ENCODE data around the gene PHF20. TPM values are rescaled to one million over a fixed set of nuclear protein-coding genes. Genes with fewer than 3 reads are reported as not detected.
A peak's percentile ranks its signal among the peaks of the same experiment; 100 is the strongest.
"Not testable (repeated sequence)": the region's sequence is repeated elsewhere in the genome, so short reads cannot be mapped to it uniquely, and the experiment has no call there.

The PHF20 gene
- total RNA-seq, 1 experiment from 2014 or later = 31.1 TPM

- in situ Hi-C loops (cut with HindIII; ENCODE audit: low pct_unique_long_range_greater_than_20kb, low sequenced_read_pairs) = no loop called here
- DNase-seq (ENCODE audit: low read depth) = no peak
These were observed 202.4 kb downstream of the PHF20 start for GRCh38 chr20:35974256-35974655.

- DNase-seq (ENCODE audit: low read depth) = no peak
- in situ Hi-C loops (cut with HindIII; ENCODE audit: low pct_unique_long_range_greater_than_20kb, low sequenced_read_pairs) = no loop called here
These were observed 204.0 kb downstream of the PHF20 start for GRCh38 chr20:35975576-35976373.

- in situ Hi-C loops (cut with HindIII; ENCODE audit: low pct_unique_long_range_greater_than_20kb, low sequenced_read_pairs) = no loop called here
- DNase-seq (ENCODE audit: low read depth) = no peak
These were observed 206.3 kb downstream of the PHF20 start for GRCh38 chr20:35978041-35978513.

DNA sequence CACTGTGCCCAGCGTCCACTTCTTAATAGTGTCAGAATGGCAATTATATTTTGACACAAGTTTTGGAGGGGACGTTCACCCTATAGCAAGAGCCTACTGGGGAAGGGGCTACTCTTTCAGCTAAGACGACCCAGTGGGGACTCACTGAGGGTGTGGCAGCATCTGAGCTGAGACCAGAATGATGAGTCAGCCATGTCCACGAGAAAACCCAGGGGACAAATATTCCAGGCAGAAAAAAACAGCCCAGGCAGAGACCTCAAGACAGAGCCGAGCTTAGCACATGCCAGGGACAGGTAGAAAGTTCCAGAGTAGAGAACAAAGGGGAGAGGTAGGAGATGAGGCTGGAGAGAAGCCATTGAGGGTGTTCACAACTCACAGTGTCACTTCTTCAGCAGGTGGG lies 207.7 kb downstream of the PHF20 start:
- in situ Hi-C loops (cut with HindIII; ENCODE audit: low pct_unique_long_range_greater_than_20kb, low sequenced_read_pairs) = no loop called here
- DNase-seq (ENCODE audit: low read depth) = no peak

- in situ Hi-C loops (cut with HindIII; ENCODE audit: low pct_unique_long_range_greater_than_20kb, low sequenced_read_pairs) = no loop called here
- DNase-seq (ENCODE audit: low read depth) = no peak
These were observed 210.2 kb downstream of the PHF20 start for GRCh38 chr20:35981969-35982368.

DNA sequence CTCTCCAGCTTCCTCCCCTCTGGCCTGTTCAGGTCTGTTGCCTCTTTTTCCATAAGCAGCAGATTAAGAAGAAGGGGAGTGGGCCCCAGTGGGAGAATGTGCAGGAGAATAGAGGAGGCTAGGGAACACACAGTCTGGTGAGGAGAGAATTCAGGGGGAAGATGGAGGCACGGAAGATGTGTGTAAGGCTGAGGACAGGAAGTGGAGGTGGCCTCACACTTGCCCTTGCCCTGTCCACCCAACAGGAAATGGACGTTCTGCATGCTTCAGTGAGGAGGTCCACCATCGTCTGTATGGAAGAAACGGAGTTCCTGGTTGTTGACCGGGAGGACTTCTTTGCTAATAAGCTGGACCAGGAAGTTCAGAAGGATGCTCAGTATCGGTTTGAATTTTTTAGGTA lies 212.6 kb downstream of the PHF20 start:
- DNase-seq (ENCODE audit: low read depth) = no peak
- in situ Hi-C loops (cut with HindIII; ENCODE audit: low pct_unique_long_range_greater_than_20kb, low sequenced_read_pairs) = no loop called here

GRCh38 chr20:35985806-35986205 lies 214.0 kb downstream of the PHF20 start:
- DNase-seq (ENCODE audit: low read depth) = no peak
- in situ Hi-C loops (cut with HindIII; ENCODE audit: low pct_unique_long_range_greater_than_20kb, low sequenced_read_pairs) = no loop called here

GRCh38 chr20:35988910-35989463 lies 217.2 kb downstream of the PHF20 start:
- no peak for DNase-seq (ENCODE audit: low read depth)
- in situ Hi-C loops (cut with HindIII; ENCODE audit: low pct_unique_long_range_greater_than_20kb, low sequenced_read_pairs) = no loop called here

- in situ Hi-C loops (cut with HindIII; ENCODE audit: low pct_unique_long_range_greater_than_20kb, low sequenced_read_pairs) = no loop called here
- no peak for DNase-seq (ENCODE audit: low read depth)
These were observed 219.4 kb downstream of the PHF20 start for GRCh38 chr20:35991142-35991771.

DNA sequence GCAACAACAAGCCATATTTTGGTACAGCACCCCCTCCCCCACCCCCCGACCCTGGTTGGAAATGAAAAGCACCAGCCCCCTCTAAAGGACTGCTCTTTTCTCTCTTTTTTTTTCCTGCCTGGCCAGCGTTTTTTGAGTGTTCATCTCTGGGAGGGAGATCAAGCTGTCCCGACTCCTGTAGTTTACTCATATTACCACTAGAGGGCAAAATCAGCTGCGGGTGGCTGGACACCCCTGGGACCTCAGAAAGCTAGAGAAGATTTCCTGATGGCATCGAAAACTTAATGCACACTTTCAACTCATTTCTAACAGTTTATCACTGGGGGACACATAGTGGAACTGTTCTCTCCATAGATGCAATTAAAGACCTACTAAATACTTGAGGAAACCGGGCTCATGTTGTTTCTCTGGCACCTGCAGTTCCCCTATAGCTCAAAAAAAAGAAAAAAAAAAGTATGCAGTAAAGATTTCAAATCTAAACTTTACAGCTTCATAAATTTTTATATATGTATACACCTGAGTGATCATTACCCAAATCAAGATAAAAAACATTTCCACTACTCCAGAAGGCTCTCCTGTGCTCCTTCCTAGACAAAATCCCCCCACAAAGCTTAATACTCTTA lies 221.0 kb downstream of the PHF20 start:
- peak; percentile 72 for DNase-seq (ENCODE audit: low read depth)
- in situ Hi-C loops (cut with HindIII; ENCODE audit: low pct_unique_long_range_greater_than_20kb, low sequenced_read_pairs) = no loop called here

DNA sequence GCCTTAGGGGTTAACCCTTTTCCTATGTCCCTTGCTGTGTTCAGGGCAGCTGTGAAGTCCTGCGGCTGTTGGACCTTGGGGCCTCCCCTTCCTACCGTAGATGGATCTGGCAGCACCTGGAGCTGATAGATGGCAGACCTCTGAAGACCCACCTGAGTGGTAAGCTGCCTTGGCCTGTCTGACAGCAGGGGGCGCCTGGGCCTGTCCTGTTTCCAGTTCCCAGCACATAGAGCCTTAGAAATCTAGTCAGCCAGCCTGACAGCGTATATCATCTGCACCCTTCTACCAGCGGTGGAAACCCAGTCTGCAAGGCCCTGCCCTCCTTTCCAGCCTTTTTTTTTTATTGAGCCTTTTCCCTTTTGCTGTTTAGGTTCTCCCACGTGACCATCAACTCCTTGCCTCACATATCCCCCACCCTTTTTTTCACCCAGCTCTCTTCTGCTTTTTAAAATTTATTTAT lies 223.2 kb downstream of the PHF20 start:
- DNase-seq (ENCODE audit: low read depth) = peak; percentile 72
- in situ Hi-C loops (cut with HindIII; ENCODE audit: low pct_unique_long_range_greater_than_20kb, low sequenced_read_pairs) = no loop called here

DNA sequence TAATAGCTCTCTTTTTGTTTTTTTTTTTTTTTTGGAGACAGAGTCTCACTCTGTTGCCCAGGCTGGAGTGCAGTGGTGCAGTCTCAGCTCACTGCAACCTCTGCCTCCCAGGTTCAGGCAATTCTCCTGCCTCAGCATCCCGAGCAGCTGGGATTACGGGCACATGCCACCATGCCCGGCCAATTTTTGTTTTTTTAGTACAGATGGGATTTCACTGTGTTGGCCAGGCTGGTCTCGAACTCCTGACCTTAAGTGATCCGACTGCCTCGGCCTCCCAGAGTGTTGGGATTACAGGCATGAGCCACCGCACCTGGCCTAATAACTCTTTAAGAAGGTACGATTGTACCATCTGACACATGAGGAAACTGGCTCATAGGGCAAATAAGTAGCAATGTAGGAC lies 224.7 kb downstream of the PHF20 start:
- DNase-seq (ENCODE audit: low read depth); in situ Hi-C loops (cut with HindIII; ENCODE audit: low pct_unique_long_range_greater_than_20kb, low sequenced_read_pairs): not testable (repeated sequence)

Other genes with a start within 250 kb of the PHF20 start
- not detected in 2 replicates for gene C20orf173, start 242.4 kb upstream of the PHF20 start, total RNA-seq (2014; rRNA removed; shearing (Covaris generic); ENCODE audit: low replicate concordance)
- 509 and 521 TPM in 2 replicates for gene ERGIC3, start 229.9 kb upstream of the PHF20 start, total RNA-seq (2014; rRNA removed; shearing (Covaris generic); ENCODE audit: low replicate concordance)
- gene SPAG4, start 156.2 kb upstream of the PHF20 start, total RNA-seq (2014; rRNA removed; shearing (Covaris generic); ENCODE audit: low replicate concordance) = 40.6 and 79.6 TPM in 2 replicates
- 265 and 314 TPM in 2 replicates for gene CPNE1, start 107.1 kb upstream of the PHF20 start, total RNA-seq (2014; rRNA removed; shearing (Covaris generic); ENCODE audit: low replicate concordance)
- gene RBM12, start 107.1 kb upstream of the PHF20 start, total RNA-seq (2014; rRNA removed; shearing (Covaris generic); ENCODE audit: low replicate concordance) = 52.0 and 59.2 TPM in 2 replicates
- gene NFS1, start 72.7 kb upstream of the PHF20 start, total RNA-seq (2014; rRNA removed; shearing (Covaris generic); ENCODE audit: low replicate concordance) = 130 and 148 TPM in 2 replicates
- gene ROMO1, start 72.6 kb upstream of the PHF20 start, total RNA-seq (2014; rRNA removed; shearing (Covaris generic); ENCODE audit: low replicate concordance) = 280 and 455 TPM in 2 replicates
- 129 and 143 TPM in 2 replicates for gene RBM39, start 29.8 kb upstream of the PHF20 start, total RNA-seq (2014; rRNA removed; shearing (Covaris generic); ENCODE audit: low replicate concordance)
- 172 and 204 TPM in 2 replicates for gene SCAND1, start 182.5 kb downstream of the PHF20 start, total RNA-seq (2014; rRNA removed; shearing (Covaris generic); ENCODE audit: low replicate concordance)
- 2.4 and 6.8 TPM in 2 replicates for gene CNBD2, start 196.6 kb downstream of the PHF20 start, total RNA-seq (2014; rRNA removed; shearing (Covaris generic); ENCODE audit: low replicate concordance)